GM10248 (cell line): ENCODE data around the gene EFCAB12.

Source experiments
- CTCF ChIA-PET: fragments of 300-600 bp; sonication (Branson Sonifier 250); formaldehyde crosslinking; extraction: SDS; loops from one replicate; lab custom pipeline; 2021; ENCODE audit warnings: antibody characterized with exemption; lab: Yijun Ruan, JAX
- POLR2A ChIA-PET: fragments of 350-650 bp; sonication (Branson Sonifier 250); formaldehyde crosslinking; extraction: SDS; loops from one replicate; lab custom pipeline; 2020; ENCODE audit warnings: antibody characterized with exemption; lab: Yijun Ruan, JAX
- DNase-seq: peaks from one replicate; pipeline ENCODE4 v3.0.0; 2012; ENCODE audit errors: extremely low spot score
- TF ChIP-seq, protein P1 (sequence below): IDR thresholded peaks from 2 replicates; pipeline ENCODE4 v1.5.1; 2012; ENCODE audit warnings: mild to moderate bottlenecking, low read depth; ENCODE audit errors: extremely low read depth, missing control alignments, control extremely low read depth

Gene EFCAB12

DNA sequence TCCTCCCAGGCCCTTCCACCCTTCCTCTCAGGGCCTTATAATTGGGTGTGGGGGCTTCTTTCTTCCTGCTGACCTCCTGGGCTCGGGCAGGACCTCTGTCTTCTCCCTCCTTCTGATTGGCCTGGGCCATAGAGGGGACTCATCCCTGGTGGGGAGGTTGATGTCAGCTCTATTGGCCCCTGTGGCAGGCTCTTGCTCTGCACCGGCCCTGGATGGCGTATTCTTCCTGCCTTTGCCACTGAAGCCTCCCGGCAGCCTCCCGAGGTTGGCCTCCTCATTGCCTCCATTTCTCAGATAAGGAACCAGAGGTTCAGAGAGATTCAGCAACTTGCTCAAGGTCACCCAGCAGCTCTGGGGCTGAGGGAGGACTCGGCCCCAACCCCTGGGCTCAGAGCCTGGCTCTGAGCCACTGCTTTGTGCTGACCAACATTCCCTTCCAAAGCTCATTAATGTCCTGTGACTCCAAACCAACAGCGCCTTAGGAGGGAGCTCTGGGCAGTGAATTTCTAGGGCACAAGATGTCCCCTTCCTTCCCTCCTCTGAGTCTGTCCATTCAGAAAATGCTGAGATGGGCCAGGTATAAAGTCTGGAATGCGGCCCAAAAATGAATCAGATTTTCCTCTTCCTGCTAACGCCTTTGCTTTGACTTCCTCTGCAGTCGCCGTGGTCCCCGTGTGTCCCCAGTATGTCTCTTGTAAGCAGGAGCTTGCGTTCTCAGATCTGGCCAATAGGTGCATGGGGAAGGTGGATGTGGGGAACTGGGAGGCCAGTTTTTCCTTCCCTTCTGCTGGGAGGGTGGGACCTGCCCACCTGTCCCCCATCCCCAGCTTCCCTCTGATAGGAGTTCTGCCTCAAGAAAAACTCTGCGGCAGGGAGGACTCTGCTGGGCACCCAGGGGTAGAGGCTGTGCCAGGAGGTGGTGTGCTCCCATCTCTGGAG, 75.5 kb downstream of the EFCAB12 start:
- ChIA-PET CTCF (interaction anchor here (1.5 kb wide), 1 partner anchor 11 kb away, joined by 3 read pairs; no protein-coding TSS in a partner anchor), POLR2A (no interaction called here)
- DNase-seq, result no peak
- TF ChIP-seq, protein P1, sequence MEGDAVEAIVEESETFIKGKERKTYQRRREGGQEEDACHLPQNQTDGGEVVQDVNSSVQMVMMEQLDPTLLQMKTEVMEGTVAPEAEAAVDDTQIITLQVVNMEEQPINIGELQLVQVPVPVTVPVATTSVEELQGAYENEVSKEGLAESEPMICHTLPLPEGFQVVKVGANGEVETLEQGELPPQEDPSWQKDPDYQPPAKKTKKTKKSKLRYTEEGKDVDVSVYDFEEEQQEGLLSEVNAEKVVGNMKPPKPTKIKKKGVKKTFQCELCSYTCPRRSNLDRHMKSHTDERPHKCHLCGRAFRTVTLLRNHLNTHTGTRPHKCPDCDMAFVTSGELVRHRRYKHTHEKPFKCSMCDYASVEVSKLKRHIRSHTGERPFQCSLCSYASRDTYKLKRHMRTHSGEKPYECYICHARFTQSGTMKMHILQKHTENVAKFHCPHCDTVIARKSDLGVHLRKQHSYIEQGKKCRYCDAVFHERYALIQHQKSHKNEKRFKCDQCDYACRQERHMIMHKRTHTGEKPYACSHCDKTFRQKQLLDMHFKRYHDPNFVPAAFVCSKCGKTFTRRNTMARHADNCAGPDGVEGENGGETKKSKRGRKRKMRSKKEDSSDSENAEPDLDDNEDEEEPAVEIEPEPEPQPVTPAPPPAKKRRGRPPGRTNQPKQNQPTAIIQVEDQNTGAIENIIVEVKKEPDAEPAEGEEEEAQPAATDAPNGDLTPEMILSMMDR, result no peak

DNA sequence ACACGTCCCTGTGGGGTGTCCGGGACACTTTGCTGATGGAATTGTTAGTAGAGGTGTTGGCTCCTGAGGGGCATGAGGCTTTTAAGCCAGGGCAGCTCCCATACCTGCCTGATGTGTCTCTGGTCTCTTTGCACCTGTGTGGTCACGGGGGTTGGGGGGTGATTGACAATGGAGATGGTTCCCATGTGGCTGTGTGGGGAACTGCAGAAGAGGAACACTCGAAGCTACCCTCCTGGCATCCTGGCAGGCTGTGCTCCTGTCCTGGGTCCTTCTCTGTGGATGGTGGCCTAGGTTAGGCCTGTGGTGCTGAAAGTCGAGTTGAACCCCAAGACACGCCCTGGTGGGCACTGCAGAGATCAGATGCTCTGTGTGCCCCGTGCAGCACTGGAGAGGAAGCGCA, 76.4 kb downstream of the EFCAB12 start:
- ChIA-PET POLR2A (no interaction called here), CTCF (no interaction called here)
- TF ChIP-seq, protein P1, result peak; percentile 5
- DNase-seq, result no peak
